ENCODE data around the gene SLC25A27.

DNA sequence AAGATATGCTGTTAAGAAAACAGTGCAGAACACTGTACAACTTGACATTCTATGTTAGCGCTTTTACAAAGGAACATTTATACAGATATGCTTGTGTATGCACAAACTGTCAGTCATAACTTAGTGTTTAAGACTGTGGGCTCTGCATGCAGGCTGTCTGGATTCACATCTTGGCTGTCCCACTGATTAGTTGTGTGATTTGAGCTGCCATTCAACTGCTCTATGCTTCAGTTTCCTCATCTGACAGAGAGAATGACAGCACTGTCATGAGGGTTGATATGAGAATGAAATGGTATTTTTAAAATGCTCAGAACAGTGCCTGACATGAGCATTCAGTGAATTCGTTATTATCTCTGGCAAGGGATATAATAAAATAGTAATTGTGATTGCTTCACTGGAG, 8.7 kb downstream of the SLC25A27 start:
- TF ChIP-seq EZH2phosphoT487 (IDR thresholded peaks at IDR 0.05; ENCODE audit: insufficient read depth, low read depth) (no peak), EZH2 (IDR thresholded peaks at IDR 0.05; ENCODE audit: insufficient read depth, poor library complexity, severe bottlenecking) (no peak)

All from GM23248 (cell line).